HG03159 (cell line): ENCODE results near the gene APIP.

ENCODE experiments used
- ATAC-seq: cut with Tn5 transposase; IDR thresholded peaks from one replicate; pipeline ENCODE4 v1.9.1; 2021; ENCODE audit warnings: mild to moderate bottlenecking, moderate library complexity; ENCODE audit not compliant: unreplicated experiment

APIP gene, protein sequence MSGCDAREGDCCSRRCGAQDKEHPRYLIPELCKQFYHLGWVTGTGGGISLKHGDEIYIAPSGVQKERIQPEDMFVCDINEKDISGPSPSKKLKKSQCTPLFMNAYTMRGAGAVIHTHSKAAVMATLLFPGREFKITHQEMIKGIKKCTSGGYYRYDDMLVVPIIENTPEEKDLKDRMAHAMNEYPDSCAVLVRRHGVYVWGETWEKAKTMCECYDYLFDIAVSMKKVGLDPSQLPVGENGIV

DNA sequence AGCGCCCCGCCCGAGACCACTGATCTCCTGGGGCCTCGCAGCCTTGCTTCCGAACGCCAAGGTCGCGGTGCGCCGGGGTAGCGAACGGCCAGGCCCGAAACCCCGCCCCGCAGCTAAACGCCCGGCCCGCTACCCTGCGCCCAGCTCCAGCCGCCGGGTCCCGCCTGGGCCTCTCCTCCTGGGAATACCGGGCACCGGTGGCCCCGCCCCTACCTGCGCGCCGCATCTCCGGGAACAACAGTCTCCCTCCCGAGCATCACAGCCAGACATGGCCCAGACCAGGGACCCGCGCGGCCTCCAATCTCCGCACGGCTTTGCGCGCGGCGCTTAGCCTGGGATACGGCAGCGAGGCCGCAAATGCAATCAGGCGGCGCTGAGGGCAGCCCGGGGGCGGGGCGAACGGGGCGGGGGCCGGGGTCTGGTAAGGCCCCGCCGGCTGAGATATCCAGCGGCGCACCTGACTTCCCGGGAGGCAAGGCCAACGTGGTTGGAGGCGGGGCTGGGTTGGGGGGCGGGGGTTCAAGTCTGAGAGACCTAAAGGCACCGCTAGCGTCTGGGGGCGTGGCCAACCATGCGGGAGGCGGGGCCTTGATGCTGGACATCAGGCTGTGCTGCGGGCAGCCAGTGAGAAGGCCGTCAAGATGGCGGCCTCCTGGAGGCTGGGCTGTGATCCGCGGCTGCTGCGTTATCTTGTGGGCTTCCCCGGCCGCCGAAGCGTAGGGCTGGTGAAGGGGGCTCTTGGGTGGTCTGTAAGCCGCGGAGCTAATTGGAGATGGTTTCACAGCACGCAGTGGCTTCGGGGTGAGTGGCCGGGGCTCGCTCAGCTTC lies at the start of gene APIP, which contains the start of gene PDHX:
APIP (minus strand) TSS at position 365 of the 828 bp plus-strand sequence; CDS start at position 270, 95 bp downstream.
PDHX (plus strand) TSS at position 604 of the 828 bp plus-strand sequence; CDS start at position 642, 38 bp downstream.
- peak; percentile 86 for ATAC-seq

- no peak for ATAC-seq
These were observed 48.6 kb upstream of the APIP start for GRCh38 chr11:34964610-34965331.

DNA sequence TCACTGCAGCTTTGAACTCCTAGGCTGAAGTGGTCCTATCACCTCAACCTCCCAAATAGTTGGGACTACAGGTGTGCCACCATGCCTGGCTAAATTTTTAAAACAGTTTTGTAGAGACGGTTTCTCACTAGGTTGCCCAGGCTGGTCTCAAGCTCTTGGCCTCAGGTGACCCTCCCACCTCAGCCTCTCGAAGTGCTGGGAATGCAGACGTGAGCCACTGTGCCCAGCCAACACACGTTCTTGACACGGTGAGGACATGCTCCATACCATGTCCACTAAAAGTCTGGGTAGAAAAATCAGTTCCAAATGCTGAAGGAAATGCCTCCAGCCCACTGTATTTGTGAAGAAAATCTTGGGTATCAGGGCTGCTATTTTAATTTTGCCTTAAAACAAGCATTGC lies 47.2 kb upstream of the APIP start:
- ATAC-seq: no peak

- ATAC-seq: no peak
These were observed 45.9 kb upstream of the APIP start for GRCh38 chr11:34962034-34962433.

- ATAC-seq: no peak
These were observed 44.1 kb upstream of the APIP start for GRCh38 chr11:34960277-34960676.

DNA sequence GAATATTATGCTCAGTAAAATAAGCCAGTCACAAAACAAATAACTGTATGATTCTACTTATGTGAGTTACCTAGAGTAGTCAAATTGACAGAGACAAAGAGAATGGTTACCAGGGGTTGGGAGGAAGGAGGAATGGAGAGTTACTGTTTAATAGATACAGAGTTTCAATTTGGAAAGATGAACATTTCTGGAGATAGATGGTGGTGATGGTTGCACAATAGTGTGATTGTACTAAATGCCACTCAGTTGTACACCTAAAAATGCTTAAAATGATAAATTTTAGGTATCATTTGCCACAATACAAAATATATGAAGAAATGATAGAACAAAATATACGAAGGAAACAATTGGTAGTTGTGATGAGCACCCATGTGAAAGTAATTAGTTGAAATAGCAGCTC lies 43.6 kb upstream of the APIP start:
- ATAC-seq: no peak

GRCh38 chr11:34957606-34958005 lies 41.4 kb upstream of the APIP start:
- ATAC-seq: no peak

DNA sequence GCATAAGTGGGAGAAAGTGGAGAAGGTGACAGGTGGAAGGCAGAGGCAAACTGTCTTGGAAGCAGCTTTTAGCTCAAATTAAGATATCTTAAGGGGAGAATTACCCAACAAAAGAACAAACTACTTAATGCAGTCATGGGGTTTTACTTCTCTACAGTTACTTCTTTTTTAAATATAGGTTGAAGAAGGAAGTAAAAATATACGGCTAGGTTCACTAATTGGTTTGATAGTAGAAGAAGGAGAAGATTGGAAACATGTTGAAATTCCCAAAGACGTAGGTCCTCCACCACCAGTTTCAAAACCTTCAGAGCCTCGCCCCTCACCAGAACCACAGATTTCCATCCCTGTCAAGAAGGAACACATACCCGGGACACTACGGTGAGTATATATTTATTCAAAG lies 41.0 kb upstream of the APIP start:
- ATAC-seq: no peak

GRCh38 chr11:34953955-34954354 lies 37.8 kb upstream of the APIP start:
- no peak for ATAC-seq

- no peak for ATAC-seq
These were observed 32.5 kb upstream of the APIP start for GRCh38 chr11:34948696-34949095.

- ATAC-seq: no peak
These were observed 28.5 kb upstream of the APIP start for GRCh38 chr11:34944692-34945091.

DNA sequence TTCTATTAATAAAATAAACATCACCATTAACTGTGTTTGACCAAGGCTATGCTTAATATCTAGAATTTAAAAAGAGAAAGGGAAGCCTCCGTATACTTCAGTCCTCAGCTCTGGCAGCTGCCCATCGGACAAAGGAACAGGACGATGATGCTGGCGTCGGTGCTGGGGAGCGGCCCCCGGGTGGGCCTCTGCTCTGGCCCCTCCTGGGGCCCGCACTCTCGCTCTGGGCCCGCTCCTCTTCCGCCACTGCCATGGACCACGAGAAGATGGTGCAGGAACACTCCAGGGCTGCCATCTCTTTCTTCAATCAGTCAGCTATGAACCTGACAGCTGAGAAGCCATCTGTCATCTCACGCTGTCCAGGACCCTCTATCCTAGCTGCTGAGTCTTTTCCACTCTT lies 25.5 kb upstream of the APIP start:
- ATAC-seq: no peak

GRCh38 chr11:34940026-34940677 lies 24.0 kb upstream of the APIP start:
- ATAC-seq: no peak

GRCh38 chr11:34938611-34939010 lies 22.4 kb upstream of the APIP start:
- ATAC-seq: no peak

DNA sequence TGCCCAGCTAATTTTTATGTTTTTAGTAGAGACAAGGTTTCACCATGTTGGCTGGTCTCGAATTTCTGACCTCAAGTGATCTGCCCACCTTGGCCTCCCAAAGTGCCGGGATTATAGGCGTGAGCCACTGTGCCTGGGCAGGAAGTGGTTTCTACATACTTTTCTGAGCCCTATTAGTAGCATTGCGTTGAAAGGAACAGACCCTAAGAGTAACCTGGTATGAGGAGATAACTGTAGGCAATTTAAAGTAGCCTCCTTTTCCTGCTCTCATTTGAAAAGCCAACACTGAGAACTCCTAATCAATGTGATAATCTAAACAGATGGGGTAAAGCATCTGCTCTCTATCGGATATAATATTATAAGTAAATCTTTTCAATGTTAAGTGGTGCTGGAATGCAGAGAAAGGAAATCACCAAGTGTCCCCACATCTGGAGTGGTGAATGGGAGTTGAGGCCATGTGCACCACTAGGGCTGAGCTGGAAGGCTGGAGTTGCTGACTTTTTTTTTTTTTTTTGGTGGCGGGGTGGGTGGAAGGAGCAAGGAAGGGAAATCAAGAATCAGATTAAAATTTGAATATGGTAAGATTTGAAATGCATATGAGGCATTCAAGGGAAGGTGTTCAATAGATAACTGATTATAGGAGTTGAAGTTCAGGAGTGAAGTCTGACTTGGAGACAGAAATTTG lies 20.9 kb upstream of the APIP start:
- ATAC-seq: no peak

- ATAC-seq: no peak
These were observed 13.9 kb upstream of the APIP start for GRCh38 chr11:34929794-34930763.

- no peak for ATAC-seq
These were observed 12.9 kb upstream of the APIP start for GRCh38 chr11:34928960-34929680.

DNA sequence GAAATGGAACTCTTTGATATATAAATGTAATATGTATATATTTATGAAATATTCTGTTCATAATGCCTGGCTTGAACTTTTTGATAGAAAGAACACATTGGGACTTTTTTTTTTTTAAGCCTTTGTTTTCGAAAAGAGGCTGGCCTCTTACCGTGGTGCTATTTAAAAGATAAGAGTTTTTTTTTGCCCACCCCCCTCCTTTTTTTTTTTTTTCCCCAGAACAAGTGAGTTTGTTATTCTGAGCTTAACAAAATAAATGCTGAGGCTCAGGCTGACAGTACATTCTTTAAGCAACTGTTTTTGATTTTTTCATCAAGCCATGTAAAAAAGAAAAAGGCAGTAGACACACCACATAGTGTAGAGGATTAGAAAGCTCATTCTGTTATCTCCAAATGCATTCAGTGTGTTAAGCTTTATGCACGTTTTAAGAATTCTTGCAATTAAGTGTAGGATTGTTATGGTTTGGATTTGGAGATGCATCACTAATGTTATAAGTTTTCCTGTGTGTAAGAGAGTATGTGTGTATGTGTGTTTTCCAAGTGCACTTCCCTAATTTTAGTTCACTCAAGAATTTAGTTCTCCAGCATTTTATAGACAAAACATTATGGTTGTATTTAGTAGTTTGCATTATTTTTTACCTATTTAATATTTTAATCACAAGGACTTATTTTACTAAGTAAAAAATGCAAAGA lies 12.2 kb upstream of the APIP start:
- ATAC-seq: no peak
